GM18505 (cell line): ENCODE data around the gene HEY2.

Experiments used
- ATAC-seq: cut with Tn5 transposase; IDR thresholded peaks from one replicate; pipeline ENCODE4 v1.9.1; 2021; ENCODE audit not compliant: unreplicated experiment
- POLR2A ChIP-seq: IDR thresholded peaks from 4 replicates; pipeline ENCODE4 v1.6.1; 2011; ENCODE audit warnings: borderline replicate concordance; ENCODE audit not compliant: insufficient read depth, insufficient read length; ENCODE audit errors: extremely low read depth

The HEY2 gene

DNA sequence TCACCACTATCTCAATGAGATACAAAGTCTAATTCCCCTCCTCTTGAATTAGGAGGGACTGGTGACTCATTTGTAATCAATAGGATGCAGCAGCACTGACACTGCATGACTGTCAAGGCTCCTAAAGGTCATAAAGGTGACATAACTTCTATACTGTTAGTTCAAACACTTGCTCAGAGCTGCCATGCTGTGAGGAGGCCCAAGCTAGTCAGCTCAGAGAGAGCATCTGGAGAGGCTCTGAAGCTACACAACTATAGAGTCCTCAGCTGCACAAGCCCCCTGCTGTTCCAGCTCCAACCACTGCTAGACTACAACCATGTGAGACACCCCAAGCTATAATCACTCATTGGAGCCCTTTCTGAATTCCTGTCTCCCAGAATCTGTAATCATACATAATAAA is 17.0 kb upstream of the HEY2 start:
- no peak for ATAC-seq

GRCh38 chr6:125733516-125734300 is 15.7 kb upstream of the HEY2 start:
- no peak for ATAC-seq
- TF ChIP-seq POLR2A: no peak

More for the DNA sequence above, 17.0 kb upstream of the HEY2 start:
- no peak for TF ChIP-seq POLR2A

GRCh38 chr6:125738276-125738675 is 11.2 kb upstream of the HEY2 start:
- no peak for TF ChIP-seq POLR2A
- no peak for ATAC-seq

DNA sequence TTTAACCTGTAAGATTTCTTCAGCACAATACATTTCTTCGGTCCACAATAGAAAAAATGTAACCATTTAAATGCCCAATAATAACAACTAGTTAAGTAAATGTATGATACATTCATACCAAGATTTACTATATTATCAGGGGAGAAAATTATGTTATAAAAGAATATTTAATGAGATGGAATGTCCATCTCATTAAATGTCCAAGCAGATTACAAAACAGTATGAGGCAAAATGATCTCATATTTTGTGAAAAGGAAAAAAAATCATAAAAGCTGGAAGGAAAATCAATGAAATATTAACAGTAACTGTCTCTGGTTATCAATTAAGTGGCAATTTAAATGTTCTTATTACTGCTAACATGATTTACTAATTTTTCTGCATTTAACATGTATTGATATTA is 10.1 kb upstream of the HEY2 start:
- no peak for ATAC-seq

DNA sequence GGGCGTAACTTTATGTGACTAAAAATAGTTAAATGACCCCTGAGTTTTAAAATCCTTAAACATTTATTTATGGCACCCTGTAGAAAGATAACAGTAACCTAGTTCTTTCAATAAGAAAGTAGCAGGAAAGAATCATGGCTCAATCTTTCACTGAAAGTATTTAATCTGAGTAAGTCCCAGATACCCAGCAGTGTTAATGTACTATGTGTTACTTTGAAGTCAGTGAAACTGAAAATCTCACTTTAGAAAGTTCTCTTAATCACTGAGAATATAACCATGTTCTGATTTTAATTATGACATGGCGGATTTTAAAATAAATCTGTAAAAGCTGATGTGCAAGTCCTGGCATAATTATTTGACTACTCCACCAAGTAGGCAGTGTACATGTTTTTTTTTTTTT is 8.1 kb upstream of the HEY2 start:
- no peak for TF ChIP-seq POLR2A
- ATAC-seq: no peak

More for the DNA sequence above, 10.1 kb upstream of the HEY2 start:
- no peak for TF ChIP-seq POLR2A

GRCh38 chr6:125742024-125742423 is 7.4 kb upstream of the HEY2 start:
- no peak for TF ChIP-seq POLR2A
- no peak for ATAC-seq

DNA sequence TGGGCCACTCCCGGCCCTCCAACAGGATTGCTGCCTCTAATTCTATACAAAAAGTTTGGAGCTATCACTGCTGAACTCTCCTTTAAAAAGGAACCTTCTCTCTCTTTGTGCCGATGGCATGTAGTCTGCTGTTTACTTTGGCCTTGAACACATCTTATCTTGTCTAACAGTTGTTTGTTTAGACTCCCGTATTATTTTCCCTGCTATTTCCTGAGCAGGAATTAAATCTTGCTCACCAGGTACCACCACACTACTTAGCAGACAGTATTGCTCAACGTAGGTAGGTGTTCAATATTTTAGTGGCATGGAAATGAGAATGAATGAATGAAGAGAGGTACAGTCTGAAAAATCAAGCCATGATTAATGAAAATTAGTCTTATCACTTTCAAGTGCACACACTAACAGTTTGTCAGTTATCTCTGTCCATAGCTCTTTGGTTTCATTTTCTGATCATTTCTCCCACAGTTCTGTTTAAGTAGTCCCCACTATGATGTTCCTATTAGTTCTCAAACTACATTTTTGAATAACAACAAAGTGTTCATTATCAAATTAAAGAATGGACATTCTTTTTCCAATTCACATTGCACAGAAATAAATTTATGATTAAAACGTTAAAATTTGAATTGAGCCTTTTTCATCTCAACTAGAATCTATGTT is 6.8 kb upstream of the HEY2 start:
- TF ChIP-seq POLR2A: no peak
- ATAC-seq: no peak

DNA sequence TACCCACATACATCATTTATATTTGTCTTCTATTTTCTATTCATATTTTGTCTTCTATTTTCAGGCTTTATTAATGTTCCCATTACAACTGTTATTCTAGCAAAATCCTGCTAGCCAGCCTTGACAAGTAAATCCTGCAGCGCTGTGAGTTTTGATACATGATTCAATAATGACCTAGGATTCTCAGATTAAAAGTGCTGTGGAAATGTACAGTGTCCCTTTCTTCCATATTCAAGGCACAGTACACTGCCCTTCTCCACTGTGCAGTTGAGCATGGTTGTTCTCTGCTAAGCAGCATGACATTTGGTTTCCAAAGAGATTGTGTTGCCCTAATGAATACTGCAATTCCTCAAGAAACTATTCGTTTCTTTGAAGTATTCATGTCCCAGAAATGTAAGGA is 5.8 kb upstream of the HEY2 start:
- no peak for TF ChIP-seq POLR2A
- no peak for ATAC-seq

DNA sequence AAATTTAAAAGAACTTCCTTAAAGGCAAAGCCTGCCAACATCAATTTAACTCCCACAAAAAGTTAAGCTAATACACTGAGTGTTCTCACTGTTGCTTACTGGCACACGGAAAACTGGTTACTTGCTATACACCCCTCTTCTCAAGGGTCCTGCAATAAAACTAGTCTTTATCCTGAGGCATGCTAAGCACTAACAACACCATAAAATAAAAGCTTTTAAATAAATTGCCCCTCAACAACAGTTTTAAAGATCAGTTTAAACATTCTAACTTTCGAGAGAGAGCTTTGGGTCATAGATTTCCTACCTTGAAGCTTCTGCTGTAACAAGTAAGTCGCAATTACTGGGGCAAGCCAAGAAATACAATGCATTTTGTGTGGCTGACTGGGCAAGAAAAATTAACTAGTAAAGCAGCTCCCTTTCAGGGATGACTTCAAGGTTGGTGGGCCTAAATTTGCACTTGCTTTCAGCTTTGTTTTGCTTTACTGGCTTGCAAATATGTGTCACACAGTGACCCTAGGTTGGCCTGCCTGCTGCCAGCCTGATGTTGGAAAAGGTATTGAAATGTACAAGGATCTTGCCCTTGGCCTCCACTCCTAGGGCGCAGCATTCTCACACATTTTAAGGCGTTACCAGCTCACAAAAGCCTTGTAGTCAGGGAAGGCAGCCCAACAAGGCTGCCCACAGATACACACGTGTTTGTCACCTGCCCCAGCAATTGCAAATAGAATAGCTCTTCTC is 4.0 kb upstream of the HEY2 start:
- TF ChIP-seq POLR2A: no peak
- ATAC-seq: no peak

- no peak for ATAC-seq
- no peak for TF ChIP-seq POLR2A
Observed at GRCh38 chr6:125746019-125746414, 3.4 kb upstream of the HEY2 start.

- TF ChIP-seq POLR2A: no peak
- ATAC-seq: peak; percentile 45
Observed at GRCh38 chr6:125746731-125747588, 2.5 kb upstream of the HEY2 start.

- no peak for ATAC-seq
- TF ChIP-seq POLR2A: no peak
Observed at GRCh38 chr6:125747589-125748405, 1.6 kb upstream of the HEY2 start.
